GM10266 (cell line): Measurements from ENCODE around the gene LGI1.

ENCODE experiments used
- DNase-seq: peaks from one replicate; pipeline ENCODE4 v3.0.0; 2012; ENCODE audit errors: extremely low spot score
- TF ChIP-seq, protein P1 (sequence below): IDR thresholded peaks from 2 replicates; pipeline ENCODE4 v1.5.1; 2012; ENCODE audit warnings: mild to moderate bottlenecking, low read depth; ENCODE audit not compliant: control insufficient read depth, insufficient read depth; ENCODE audit errors: missing control alignments

The LGI1 gene

DNA sequence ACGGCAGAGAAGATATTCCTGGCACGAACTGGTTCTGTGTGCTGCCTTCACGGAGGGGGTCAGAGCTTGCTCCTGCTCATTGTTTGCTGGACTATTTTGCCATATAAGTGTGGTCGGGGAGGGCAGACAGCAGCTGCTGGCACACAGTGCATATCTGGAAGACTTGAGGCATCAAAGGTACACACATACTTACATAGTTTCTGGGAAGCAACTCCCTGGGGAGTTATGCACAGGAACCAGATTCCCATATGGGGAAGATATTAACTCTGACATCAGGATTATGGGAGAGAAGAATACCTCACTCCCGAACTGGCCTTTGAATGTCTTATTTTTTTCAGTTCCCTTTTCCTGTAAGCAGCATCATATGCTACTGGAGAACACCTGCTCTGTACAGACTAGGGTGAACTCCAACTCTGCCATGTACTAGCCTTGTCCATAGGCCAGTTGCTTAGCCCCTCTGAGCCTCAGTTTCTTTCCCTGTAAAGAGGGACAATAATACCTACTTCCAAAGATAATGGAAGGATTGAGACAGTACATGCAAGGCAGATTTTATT is 41.5 kb downstream of the LGI1 start:
- TF ChIP-seq, protein P1, sequence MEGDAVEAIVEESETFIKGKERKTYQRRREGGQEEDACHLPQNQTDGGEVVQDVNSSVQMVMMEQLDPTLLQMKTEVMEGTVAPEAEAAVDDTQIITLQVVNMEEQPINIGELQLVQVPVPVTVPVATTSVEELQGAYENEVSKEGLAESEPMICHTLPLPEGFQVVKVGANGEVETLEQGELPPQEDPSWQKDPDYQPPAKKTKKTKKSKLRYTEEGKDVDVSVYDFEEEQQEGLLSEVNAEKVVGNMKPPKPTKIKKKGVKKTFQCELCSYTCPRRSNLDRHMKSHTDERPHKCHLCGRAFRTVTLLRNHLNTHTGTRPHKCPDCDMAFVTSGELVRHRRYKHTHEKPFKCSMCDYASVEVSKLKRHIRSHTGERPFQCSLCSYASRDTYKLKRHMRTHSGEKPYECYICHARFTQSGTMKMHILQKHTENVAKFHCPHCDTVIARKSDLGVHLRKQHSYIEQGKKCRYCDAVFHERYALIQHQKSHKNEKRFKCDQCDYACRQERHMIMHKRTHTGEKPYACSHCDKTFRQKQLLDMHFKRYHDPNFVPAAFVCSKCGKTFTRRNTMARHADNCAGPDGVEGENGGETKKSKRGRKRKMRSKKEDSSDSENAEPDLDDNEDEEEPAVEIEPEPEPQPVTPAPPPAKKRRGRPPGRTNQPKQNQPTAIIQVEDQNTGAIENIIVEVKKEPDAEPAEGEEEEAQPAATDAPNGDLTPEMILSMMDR: no peak
- DNase-seq: no peak

DNA sequence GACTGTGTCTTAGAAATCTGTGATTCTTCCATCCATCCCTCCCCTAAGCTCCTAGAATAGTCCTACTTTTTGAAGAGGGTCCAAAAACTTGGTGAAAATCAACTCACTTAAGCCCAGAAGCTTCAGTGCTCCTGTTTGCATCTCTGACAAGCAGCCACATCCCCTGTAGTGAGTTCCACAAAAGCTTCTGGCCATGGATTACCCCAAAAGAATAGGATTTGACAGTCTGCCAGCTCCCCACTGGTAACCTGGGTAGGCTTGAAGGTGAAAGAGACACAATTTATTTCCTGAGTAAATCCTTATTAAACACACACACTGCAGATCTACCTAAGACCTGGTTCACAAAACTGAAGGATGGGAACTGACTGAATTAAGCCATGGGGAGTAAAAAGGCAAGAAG is 46.5 kb downstream of the LGI1 start:
- DNase-seq: no peak
- TF ChIP-seq, protein P1: no peak

DNA sequence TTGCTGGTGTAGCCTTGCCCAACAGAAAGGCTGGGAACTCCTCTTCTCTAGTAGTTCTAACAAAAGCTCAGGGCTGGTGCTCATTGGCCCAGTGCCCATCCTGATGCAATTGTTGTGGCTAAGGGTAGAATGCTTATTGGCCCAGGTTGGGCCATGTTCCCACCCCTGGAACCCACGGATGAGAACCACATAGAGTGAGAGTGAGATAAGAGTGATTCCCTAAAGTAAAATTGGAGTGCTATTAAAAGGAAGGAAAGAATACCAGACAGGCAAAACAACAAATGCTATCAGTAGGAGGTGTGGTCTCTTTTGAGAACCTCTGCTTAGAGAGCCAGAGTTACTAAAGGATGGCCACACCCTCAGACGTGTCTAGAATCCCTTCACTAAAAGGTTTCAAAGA is 49.2 kb downstream of the LGI1 start:
- DNase-seq: no peak
- TF ChIP-seq, protein P1: no peak

DNA sequence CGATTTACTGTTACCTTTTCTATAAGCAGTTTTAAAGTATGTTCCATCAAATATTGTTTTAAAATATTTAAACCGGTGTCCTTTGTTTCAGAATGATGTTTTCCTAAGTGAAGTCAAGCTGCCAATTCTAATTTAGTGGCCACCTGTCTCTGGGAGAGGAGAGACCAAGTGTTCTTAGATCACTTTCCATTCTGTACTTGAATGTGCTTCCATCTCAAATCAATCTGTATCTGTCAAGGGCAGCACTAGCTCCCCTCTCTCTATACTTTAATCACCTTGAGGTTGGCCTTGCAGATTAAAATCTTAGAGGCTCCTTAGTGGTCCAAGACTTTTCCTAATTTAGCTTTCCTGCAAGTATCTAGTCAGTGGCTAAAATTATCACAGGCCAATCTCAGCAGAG is 49.6 kb downstream of the LGI1 start:
- no peak for DNase-seq
- TF ChIP-seq, protein P1: no peak

DNA sequence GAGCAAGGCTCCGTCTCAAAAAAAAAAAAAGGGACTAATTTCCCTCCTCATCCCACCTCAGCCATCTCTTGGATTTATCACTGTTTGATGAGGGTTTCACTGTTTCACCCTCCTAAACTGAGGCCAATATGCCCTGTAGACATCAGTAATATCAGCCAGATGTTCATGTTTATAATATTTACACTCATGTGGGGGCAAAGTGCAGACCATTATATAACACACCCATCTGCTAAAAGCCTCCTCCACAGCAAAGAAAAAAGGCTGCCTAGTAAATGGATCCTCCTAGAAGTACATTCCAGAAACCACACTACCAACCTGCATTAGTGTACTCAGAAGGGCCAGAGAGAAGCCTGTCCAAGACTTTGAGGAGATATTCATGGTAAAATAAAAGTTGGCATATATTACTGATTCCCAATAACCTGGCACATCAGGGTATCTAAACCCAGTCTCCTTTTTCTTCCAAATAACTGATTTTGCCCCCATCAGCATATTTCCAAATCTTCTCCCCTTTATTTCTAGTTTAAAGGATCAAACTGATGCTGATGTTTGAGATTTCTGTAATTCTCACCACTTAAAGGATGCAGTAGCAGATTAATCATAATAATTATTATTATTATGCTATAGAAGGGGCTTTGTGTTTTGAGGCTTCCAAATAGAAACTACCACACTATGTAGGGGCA is 55.1 kb downstream of the LGI1 start:
- no peak for DNase-seq

DNA sequence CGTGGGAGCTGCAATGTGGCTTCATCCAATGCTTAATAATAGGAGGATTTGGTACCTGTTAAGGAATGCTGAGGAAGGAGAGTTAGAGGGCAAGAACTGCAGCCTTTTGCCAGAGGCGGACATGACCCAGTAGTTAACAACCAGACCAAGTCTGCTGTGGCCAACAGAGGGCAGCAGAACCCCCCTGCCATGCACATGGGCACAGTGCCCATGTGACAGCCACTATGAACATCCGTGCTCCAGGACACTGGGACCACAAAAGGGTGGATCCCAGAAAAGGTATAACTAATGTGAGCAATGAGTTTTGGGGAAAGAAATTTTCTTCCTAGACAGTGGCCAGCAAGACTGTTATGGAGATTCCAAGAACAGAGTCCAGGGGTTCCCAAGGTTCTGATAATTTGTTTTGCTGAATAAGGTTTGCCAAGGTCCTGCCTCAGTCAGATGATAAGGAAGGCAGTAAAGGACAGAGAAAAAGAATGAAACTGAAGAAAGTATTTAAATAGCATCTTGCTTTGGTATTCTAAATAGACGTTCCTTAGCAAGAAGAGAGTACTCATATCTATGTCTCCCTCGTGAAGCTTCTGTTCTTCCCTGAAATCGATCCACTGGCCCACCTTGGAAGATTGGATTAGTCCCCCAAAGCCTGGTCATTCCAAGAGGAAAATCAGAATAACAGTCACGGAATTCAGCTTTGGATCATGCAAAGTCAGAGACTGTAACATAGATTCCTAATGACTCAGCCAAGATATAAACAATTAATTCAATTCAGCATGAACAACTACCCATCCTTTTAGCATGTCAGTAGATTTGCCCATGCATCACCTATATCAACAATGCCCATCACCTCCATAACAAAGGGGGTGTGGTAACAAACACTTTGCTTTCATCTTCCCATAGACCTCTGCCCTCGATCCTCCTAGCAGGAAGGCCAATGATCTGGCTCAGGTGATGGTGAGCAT is 56.0 kb downstream of the LGI1 start:
- TF ChIP-seq, protein P1: peak; percentile 61
- peak; percentile 15 for DNase-seq

More for the DNA sequence above, 55.1 kb downstream of the LGI1 start:
- TF ChIP-seq, protein P1: no peak
